HG03571 (cell line): Measurements from ENCODE around the gene SLX9.

Experiments used
- ATAC-seq: cut with Tn5 transposase; IDR thresholded peaks from one replicate; pipeline ENCODE4 v1.9.1; 2021; ENCODE audit not compliant: unreplicated experiment

Gene SLX9

GRCh38 chr21:44929242-44929798 is 10.5 kb upstream of the SLX9 start:
- ATAC-seq = no peak

GRCh38 chr21:44929799-44930542 is 9.9 kb upstream of the SLX9 start:
- no peak for ATAC-seq

GRCh38 chr21:44930543-44930981 is 9.3 kb upstream of the SLX9 start:
- no peak for ATAC-seq

- ATAC-seq = no peak
Observed at GRCh38 chr21:44931137-44931500, 8.7 kb upstream of the SLX9 start.

GRCh38 chr21:44931501-44932407 is 8.1 kb upstream of the SLX9 start:
- ATAC-seq = no peak

- no peak for ATAC-seq
Observed at GRCh38 chr21:44932408-44933181, 7.2 kb upstream of the SLX9 start.

GRCh38 chr21:44933199-44933917 is 6.5 kb upstream of the SLX9 start:
- ATAC-seq = no peak

GRCh38 chr21:44933918-44934260 is 5.9 kb upstream of the SLX9 start:
- no peak for ATAC-seq

- ATAC-seq = no peak
Observed at GRCh38 chr21:44934276-44934675, 5.6 kb upstream of the SLX9 start.

- ATAC-seq = no peak
Observed at GRCh38 chr21:44934797-44935532, 4.9 kb upstream of the SLX9 start.

GRCh38 chr21:44935533-44935927 is 4.3 kb upstream of the SLX9 start:
- ATAC-seq = no peak

- no peak for ATAC-seq
Observed at GRCh38 chr21:44938772-44939531, 877 bp upstream of the SLX9 start.

- peak; percentile 16 for ATAC-seq
Observed at GRCh38 chr21:44940116-44940631, 345 bp downstream of the SLX9 start.

- ATAC-seq = no peak
Observed at GRCh38 chr21:44941567-44941966, 1.7 kb downstream of the SLX9 start.

GRCh38 chr21:44942566-44942965 is 2.7 kb downstream of the SLX9 start:
- no peak for ATAC-seq

GRCh38 chr21:44943005-44943685 is 3.3 kb downstream of the SLX9 start:
- ATAC-seq = no peak

- no peak for ATAC-seq
Observed at GRCh38 chr21:44943686-44944550, 4.1 kb downstream of the SLX9 start.
